SK-N-SH (cell line): ENCODE results near the gene TXN. TPM values are rescaled to one million over a fixed set of nuclear protein-coding genes. Genes with fewer than 3 reads are reported as not detected.

Experiments used
- CTCF ChIA-PET: fragments of 300-600, 350-600 bp; formaldehyde crosslinking; extraction: SDS; loops from one replicate; lab custom pipeline; 2021; lab: Yijun Ruan, JAX
- POLR2A ChIA-PET: fragments of 350-600 bp; sonication (Branson Sonifier 250); formaldehyde crosslinking; extraction: SDS; loops from one replicate; lab custom pipeline; 2020; ENCODE audit warnings: antibody characterized with exemption, inconsistent platforms; lab: Yijun Ruan, JAX
- DNase-seq: peaks from one replicate; pipeline ENCODE4 v3.0.0; 2012
- H2AFZ ChIP-seq: fragments of 200-600 bp; sonication (generic); 2 replicates; pipeline ENCODE4 v1.8.1; 2016; ENCODE audit warnings: antibody characterized with exemption, mild to moderate bottlenecking, low read depth
- H3F3A ChIP-seq: fragments of 200-600 bp; sonication (generic); replicated peaks from 2 replicates; pipeline ENCODE3; 2016; ENCODE audit warnings: antibody characterized with exemption, mild to moderate bottlenecking; ENCODE audit not compliant: insufficient read depth
- H3K27ac ChIP-seq, 2 experiments: fragments of 200-500 bp in 1 of 2; fragments of 200-600 bp in 1 of 2; sonication (Bioruptor generic) in 1 of 2; sonication (generic), shearing (Covaris generic) in 1 of 2; 2 replicates each; pipeline versions ENCODE4 v1.5.1 to v1.6.1; 2014 to 2016; ENCODE audit warnings: low read depth in 2 of 2, inconsistent platforms in 1 of 2, low read length in 1 of 2, mild to moderate bottlenecking in 1 of 2, mixed read lengths in 1 of 2
- H3K27me3 ChIP-seq: fragments of 200-600 bp; sonication (generic), shearing (Covaris generic); 2 replicates; pipeline ENCODE4 v1.6.1; 2016; ENCODE audit warnings: mixed run types; ENCODE audit not compliant: insufficient read depth
- H3K36me3 ChIP-seq, 2 experiments: fragments of 200-500 bp in 1 of 2; fragments of 200-600 bp in 1 of 2; sonication (Bioruptor generic) in 1 of 2; sonication (generic) in 1 of 2; replicated peaks in 1 of 2; 2 replicates each; pipeline versions ENCODE3 to v1.5.1; 2014 to 2016; ENCODE audit warnings: low read length in 1 of 2, mild to moderate bottlenecking in 1 of 2; ENCODE audit not compliant: insufficient read depth in 2 of 2, control insufficient read depth in 1 of 2
- H3K4me1 ChIP-seq, 2 experiments: fragments of 200-500 bp in 1 of 2; fragments of 200-600 bp in 1 of 2; sonication (Bioruptor generic) in 1 of 2; sonication (generic), shearing (Covaris generic) in 1 of 2; 2 replicates each; pipeline versions ENCODE4 v1.5.1 to v1.6.1; 2014 to 2016; ENCODE audit warnings: low read depth in 1 of 2, low read length in 1 of 2, mixed run types in 1 of 2; ENCODE audit not compliant: insufficient read depth in 2 of 2, control insufficient read depth in 1 of 2
- H3K4me2 ChIP-seq: fragments of 200-600 bp; sonication (generic), shearing (Covaris generic); 2 replicates; pipeline ENCODE4 v1.6.1; 2017; ENCODE audit warnings: mixed run types
- H3K4me3 ChIP-seq, 2 experiments: fragments of 200-500 bp in 1 of 2; fragments of 200-600 bp in 1 of 2; sonication (Bioruptor generic) in 1 of 2; sonication (generic), shearing (Covaris generic) in 1 of 2; 2 replicates each; pipeline versions ENCODE4 v1.5.1 to v1.8.1; 2014 to 2016; ENCODE audit warnings: low read depth in 2 of 2, inconsistent platforms in 1 of 2, low read length in 1 of 2, mild to moderate bottlenecking in 1 of 2, mixed read lengths in 1 of 2, moderate library complexity in 1 of 2
- H3K79me2 ChIP-seq: fragments of 200-600 bp; sonication (generic); 2 replicates; pipeline ENCODE4 v1.8.1; 2017; ENCODE audit warnings: mild to moderate bottlenecking; ENCODE audit not compliant: insufficient read depth
- H3K9ac ChIP-seq: fragments of 200-600 bp; sonication (generic); 2 replicates; pipeline ENCODE4 v1.6.1; 2017; ENCODE audit warnings: mixed run types
- H3K9me2 ChIP-seq: fragments of 200-600 bp; sonication (generic); 2 replicates; pipeline ENCODE4 v1.6.1; 2017; ENCODE audit warnings: mixed run types
- H3K9me3 ChIP-seq: fragments of 200-600 bp; sonication (generic); 2 replicates; pipeline ENCODE4 v1.6.1; 2017; ENCODE audit warnings: mixed run types, mild to moderate bottlenecking, moderate library complexity
- H4K20me1 ChIP-seq: fragments of 200-600 bp; sonication (generic); 2 replicates; pipeline ENCODE4 v1.6.1; 2017; ENCODE audit warnings: mild to moderate bottlenecking, mixed run types; ENCODE audit not compliant: insufficient read depth
- CHD2 ChIP-seq: fragments of 150-350 bp; IDR thresholded peaks from 2 replicates; pipeline ENCODE4 v1.6.1; 2018; ENCODE audit warnings: low read length; ENCODE audit not compliant: partially characterized antibody
- EZH2phosphoT487 ChIP-seq: fragments of 200-600 bp; sonication (generic); IDR thresholded peaks from 2 replicates; pipeline ENCODE4 v1.6.1; 2017; ENCODE audit warnings: low read depth, mixed run types, mild to moderate bottlenecking, antibody characterized with exemption, moderate library complexity, borderline replicate concordance
- FOXJ3 ChIP-seq: sonication (generic); formaldehyde crosslinking; IDR thresholded peaks from 2 replicates; pipeline ENCODE4 v1.5.1; 2020; ENCODE audit warnings: mild to moderate bottlenecking, missing genetic modification reagents
- GATA2 ChIP-seq: sonication (generic); formaldehyde crosslinking; IDR thresholded peaks from 2 replicates; pipeline ENCODE4 v1.5.0; 2020; ENCODE audit warnings: mild to moderate bottlenecking, missing genetic modification reagents
- JUND ChIP-seq: IDR thresholded peaks from 2 replicates; pipeline ENCODE4 v1.4.0; 2012
- POLR2AphosphoS5 ChIP-seq: IDR thresholded peaks from 2 replicates; pipeline ENCODE4 v1.6.1; 2012; ENCODE audit warnings: low read depth, low read length
- RFX5 ChIP-seq: IDR thresholded peaks from 2 replicates; pipeline ENCODE4 v1.6.1; 2012; ENCODE audit warnings: mild to moderate bottlenecking, improper control_type of control experiment, low read length
- TEAD4 ChIP-seq: IDR thresholded peaks from 2 replicates; pipeline ENCODE4 v1.4.0; 2012; ENCODE audit warnings: mild to moderate bottlenecking, borderline replicate concordance; ENCODE audit not compliant: insufficient read depth
- YY1 ChIP-seq: IDR thresholded peaks from 2 replicates; pipeline ENCODE4 v1.4.0; 2012; ENCODE audit warnings: low read depth, mild to moderate bottlenecking
- WGBS: methylation state at CpG from one replicate; pipeline ENCODE4 v1.1.6; 2017; ENCODE audit warnings: low lambda C conversion rate; 5-methylcytosine and 5-hydroxymethylcytosine counted together
- polyA plus RNA-seq, 3 experiments: library from polyadenylated mRNA; depleted of rRNA; stranded (reverse); fragments of >200 nt; gene quantifications; 2 replicates each; pipeline ENCODE4 v1.2.3, GENCODE V29; 2012
- TF ChIP-seq, protein P1 (sequence below): fragments of 150-350 bp; IDR thresholded peaks from 2 replicates; pipeline ENCODE4 v1.6.1; 2017; ENCODE audit warnings: antibody characterized with exemption, low read length, low read depth, borderline replicate concordance
- TF ChIP-seq, protein P2 (sequence below): IDR thresholded peaks from 2 replicates; pipeline ENCODE4; 2012
- TF ChIP-seq, protein P3 (sequence below): fragments of 200-600 bp; sonication (generic); IDR thresholded peaks from 2 replicates; pipeline ENCODE4 v1.6.1; 2017; ENCODE audit warnings: antibody characterized with exemption, mild to moderate bottlenecking, moderate library complexity
- TF ChIP-seq, protein P4 (sequence below): fragments of 150-350 bp; IDR thresholded peaks from 2 replicates; pipeline ENCODE4 v1.6.1; 2016; ENCODE audit warnings: mild to moderate bottlenecking, low read depth, low read length

TXN gene
- polyA plus RNA-seq, 1 of the 3 experiments (the other 2 are of a cell fraction): 281 TPM

DNA sequence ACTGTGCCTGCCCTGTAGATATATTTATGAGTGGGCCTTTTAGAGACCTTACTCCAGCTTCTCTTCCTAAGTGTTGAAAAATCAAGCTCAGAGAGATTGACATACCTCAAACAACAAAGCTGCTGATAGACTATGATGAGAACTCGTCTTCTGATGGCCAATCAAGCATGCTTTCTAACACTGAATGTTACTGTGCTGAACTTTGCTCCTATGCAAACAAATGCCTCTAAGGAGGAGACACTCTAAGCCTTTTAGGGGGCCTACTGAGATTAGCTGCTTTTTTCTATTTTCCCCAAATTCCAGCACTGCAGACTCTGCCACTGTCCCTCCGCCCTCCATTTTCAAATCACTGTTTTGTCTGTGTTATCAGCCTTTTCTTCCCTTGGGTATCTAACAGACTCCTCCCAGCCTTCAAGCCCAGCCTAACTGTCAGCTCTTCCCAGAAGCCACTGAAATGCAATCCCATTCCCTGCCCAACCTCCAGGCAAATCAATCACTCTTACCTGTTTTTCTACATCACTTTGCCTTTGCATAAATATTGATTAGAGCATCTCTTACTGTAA lies 41.8 kb upstream of the TXN start:
- Histone ChIP-seq H3K9me3 (no peaks in the 10 kb centered on the region), H2AFZ (no peak overlapping the region), H3K9me2 (no peaks in the 10 kb centered on the region), H4K20me1 (no peaks in the 10 kb centered on the region), H3K27me3 (no peaks in the 10 kb centered on the region; the same call in 1 of the 2 replicates), H3K9ac (no peak overlapping the region), H3K4me1 (no peaks in the 10 kb centered on the region), H3K27ac (no peak overlapping the region), H3K79me2 (no peaks in the 10 kb centered on the region), H3K4me2 (no peak overlapping the region), H3K36me3 (no peaks in the 10 kb centered on the region), H3K4me3 (no peak overlapping the region), H3F3A (no peaks in the 10 kb centered on the region)
- ChIA-PET POLR2A (no interaction called here), CTCF (no interaction called here)
- no peak for DNase-seq
- WGBS: 41% methylated on average over 2 of the region's 2 CpGs
- no peak for TF ChIP-seq JUND
- TF ChIP-seq, protein P1, sequence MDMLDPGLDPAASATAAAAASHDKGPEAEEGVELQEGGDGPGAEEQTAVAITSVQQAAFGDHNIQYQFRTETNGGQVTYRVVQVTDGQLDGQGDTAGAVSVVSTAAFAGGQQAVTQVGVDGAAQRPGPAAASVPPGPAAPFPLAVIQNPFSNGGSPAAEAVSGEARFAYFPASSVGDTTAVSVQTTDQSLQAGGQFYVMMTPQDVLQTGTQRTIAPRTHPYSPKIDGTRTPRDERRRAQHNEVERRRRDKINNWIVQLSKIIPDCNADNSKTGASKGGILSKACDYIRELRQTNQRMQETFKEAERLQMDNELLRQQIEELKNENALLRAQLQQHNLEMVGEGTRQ: no peak
- TF ChIP-seq GATA2 (CRISPR knock-in tag): no peak

DNA sequence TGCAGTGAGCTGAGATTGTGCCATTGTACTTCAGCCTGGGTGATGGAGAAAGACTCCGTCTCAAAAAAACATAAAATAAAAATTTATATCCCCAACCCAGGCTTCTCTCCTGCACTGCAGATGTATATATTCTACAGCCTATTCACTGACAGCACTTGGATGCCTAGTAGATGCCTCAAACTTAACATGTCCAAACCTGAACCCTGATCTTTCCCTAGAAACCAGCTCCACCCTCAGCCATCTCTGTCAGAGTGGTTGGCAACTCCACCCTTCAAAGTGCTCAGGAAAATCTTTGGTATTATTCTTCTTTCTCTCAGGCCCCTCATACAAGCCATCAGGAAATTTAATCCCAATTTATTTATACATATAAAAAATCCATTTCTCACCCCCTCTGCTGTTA lies 36.9 kb upstream of the TXN start:
- POLR2A ChIA-PET: no interaction called here

More for the DNA sequence above, 36.9 kb upstream of the TXN start:
- DNase-seq: no peak
- Histone ChIP-seq H3K9me3 (no peaks in the 10 kb centered on the region), H4K20me1 (no peaks in the 10 kb centered on the region), H3F3A (no peaks in the 10 kb centered on the region), H3K27me3 (no peaks in the 10 kb centered on the region; the same call in 1 of the 2 replicates), H3K79me2 (no peaks in the 10 kb centered on the region), H3K9me2 (no peaks in the 10 kb centered on the region), H3K27ac (no peak overlapping the region), H3K4me1 (no peaks in the 10 kb centered on the region), H3K4me3 (no peak overlapping the region), H3K36me3 (no peaks in the 10 kb centered on the region), H3K4me2 (no peak overlapping the region), H2AFZ (no peak overlapping the region), H3K9ac (no peak overlapping the region)
- CTCF ChIA-PET: no interaction called here
- TF ChIP-seq FOXJ3 (CRISPR knock-in tag) (no peak), TEAD4 (no peak), POLR2AphosphoS5 (no peak), CHD2 (no peak), YY1 (no peak), RFX5 (no peak), EZH2phosphoT487 (no peak)
- TF ChIP-seq, protein P2, sequence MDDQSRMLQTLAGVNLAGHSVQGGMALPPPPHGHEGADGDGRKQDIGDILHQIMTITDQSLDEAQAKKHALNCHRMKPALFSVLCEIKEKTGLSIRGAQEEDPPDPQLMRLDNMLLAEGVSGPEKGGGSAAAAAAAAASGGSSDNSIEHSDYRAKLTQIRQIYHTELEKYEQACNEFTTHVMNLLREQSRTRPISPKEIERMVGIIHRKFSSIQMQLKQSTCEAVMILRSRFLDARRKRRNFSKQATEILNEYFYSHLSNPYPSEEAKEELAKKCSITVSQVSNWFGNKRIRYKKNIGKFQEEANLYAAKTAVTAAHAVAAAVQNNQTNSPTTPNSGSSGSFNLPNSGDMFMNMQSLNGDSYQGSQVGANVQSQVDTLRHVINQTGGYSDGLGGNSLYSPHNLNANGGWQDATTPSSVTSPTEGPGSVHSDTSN: no peak
- TF ChIP-seq, protein P3, sequence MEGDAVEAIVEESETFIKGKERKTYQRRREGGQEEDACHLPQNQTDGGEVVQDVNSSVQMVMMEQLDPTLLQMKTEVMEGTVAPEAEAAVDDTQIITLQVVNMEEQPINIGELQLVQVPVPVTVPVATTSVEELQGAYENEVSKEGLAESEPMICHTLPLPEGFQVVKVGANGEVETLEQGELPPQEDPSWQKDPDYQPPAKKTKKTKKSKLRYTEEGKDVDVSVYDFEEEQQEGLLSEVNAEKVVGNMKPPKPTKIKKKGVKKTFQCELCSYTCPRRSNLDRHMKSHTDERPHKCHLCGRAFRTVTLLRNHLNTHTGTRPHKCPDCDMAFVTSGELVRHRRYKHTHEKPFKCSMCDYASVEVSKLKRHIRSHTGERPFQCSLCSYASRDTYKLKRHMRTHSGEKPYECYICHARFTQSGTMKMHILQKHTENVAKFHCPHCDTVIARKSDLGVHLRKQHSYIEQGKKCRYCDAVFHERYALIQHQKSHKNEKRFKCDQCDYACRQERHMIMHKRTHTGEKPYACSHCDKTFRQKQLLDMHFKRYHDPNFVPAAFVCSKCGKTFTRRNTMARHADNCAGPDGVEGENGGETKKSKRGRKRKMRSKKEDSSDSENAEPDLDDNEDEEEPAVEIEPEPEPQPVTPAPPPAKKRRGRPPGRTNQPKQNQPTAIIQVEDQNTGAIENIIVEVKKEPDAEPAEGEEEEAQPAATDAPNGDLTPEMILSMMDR: no peak
- TF ChIP-seq, protein P4, sequence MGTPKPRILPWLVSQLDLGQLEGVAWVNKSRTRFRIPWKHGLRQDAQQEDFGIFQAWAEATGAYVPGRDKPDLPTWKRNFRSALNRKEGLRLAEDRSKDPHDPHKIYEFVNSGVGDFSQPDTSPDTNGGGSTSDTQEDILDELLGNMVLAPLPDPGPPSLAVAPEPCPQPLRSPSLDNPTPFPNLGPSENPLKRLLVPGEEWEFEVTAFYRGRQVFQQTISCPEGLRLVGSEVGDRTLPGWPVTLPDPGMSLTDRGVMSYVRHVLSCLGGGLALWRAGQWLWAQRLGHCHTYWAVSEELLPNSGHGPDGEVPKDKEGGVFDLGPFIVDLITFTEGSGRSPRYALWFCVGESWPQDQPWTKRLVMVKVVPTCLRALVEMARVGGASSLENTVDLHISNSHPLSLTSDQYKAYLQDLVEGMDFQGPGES: no peak
- WGBS: 46% methylated on average over 1 of the region's 1 CpG
